OCI-LY1 (cell line): Measurements from ENCODE around the gene DPM2.

Experiments used
- CTCF ChIP-seq: fragments of 200-600 bp; sonication (generic), shearing (Covaris generic); IDR thresholded peaks from 2 replicates; pipeline ENCODE4 v1.5.1; 2017; ENCODE audit warnings: mild to moderate bottlenecking, antibody characterized with exemption, low read length, moderate library complexity, mixed read lengths
- EZH2 ChIP-seq: fragments of 200-600 bp; sonication (generic), shearing (Covaris generic); IDR thresholded peaks from 2 replicates; pipeline ENCODE4 v1.8.0; 2017; ENCODE audit warnings: borderline replicate concordance, mixed run types, mild to moderate bottlenecking, antibody characterized with exemption, low read length, moderate library complexity, mixed read lengths

DNA sequence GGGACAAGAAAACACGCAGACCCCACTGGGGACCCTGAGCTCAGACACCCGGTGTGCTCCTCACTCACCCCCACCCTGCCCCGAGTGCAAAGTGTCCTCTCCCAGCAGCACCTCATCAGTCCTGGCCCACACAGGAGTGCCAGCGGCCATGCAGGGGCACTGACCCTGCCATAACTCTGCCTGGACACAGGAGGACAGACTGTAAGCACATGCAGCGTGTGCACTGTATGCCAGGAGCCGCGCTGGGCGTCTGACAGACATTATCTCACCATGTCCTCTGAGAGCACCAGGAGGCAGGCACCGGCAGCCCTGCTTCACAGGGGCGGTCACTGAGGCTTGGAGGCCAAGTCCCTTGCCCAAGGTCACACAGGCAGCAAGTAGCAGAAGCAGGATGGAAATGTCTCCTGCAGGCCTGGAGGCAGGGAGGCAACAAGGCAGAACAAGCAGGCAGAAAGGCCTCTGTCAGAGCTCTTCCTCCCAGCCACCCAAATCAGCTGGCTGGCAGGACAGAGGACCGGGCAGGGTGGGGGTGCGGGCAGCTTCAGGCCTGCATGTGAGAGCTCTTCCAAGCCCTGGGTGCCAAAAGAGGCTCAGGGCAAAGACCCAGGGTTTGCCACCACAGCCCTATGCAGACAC lies 34.7 kb upstream of the DPM2 start:
- no peak for TF ChIP-seq CTCF
- TF ChIP-seq EZH2: no peak
